HEK293 (cell line): ENCODE results near the gene SRSF1.

Source experiments
- BCL6B ChIP-seq: fragments of 450-650 bp; formaldehyde crosslinking; IDR thresholded peaks from 2 replicates; pipeline ENCODE4 v1.5.1; 2017; ENCODE audit warnings: missing biosample characterization, missing genetic modification characterization
- KLF10 ChIP-seq: fragments of 450-650 bp; IDR thresholded peaks from 2 replicates; pipeline ENCODE4 v1.5.1; 2018; ENCODE audit warnings: missing biosample characterization, mild to moderate bottlenecking, missing genetic modification characterization
- ZBTB1 ChIP-seq: fragments of 450-650 bp; formaldehyde crosslinking; IDR thresholded peaks from 2 replicates; pipeline ENCODE4 v1.5.1; 2016; ENCODE audit warnings: missing biosample characterization, missing genetic modification characterization
- ZBTB10 ChIP-seq: fragments of 450-650 bp; formaldehyde crosslinking; IDR thresholded peaks from 2 replicates; pipeline ENCODE4 v1.5.1; 2016; ENCODE audit warnings: missing biosample characterization, missing genetic modification characterization
- ZBTB44 ChIP-seq: fragments of 450-650 bp; IDR thresholded peaks from 2 replicates; pipeline ENCODE4 v1.5.1; 2018; ENCODE audit warnings: missing biosample characterization, mild to moderate bottlenecking, missing genetic modification characterization
- ZNF211 ChIP-seq: fragments of 450-650 bp; formaldehyde crosslinking; IDR thresholded peaks from 2 replicates; pipeline ENCODE4 v1.5.1; 2016; ENCODE audit warnings: low read depth, missing biosample characterization, missing genetic modification characterization
- ZNF423 ChIP-seq: fragments of 450-650 bp; formaldehyde crosslinking; IDR thresholded peaks from 2 replicates; pipeline ENCODE4 v1.5.1; 2016; ENCODE audit warnings: missing biosample characterization, missing genetic modification characterization
- ZNF433 ChIP-seq: fragments of 450-650 bp; formaldehyde crosslinking; IDR thresholded peaks from 2 replicates; pipeline ENCODE4 v1.5.1; 2016; ENCODE audit warnings: missing biosample characterization, missing genetic modification characterization, low read depth
- ZNF488 ChIP-seq: fragments of 450-650 bp; formaldehyde crosslinking; IDR thresholded peaks from 2 replicates; pipeline ENCODE4 v1.5.1; 2016; ENCODE audit warnings: missing biosample characterization, missing genetic modification characterization
- ZNF518A ChIP-seq: fragments of 450-650 bp; formaldehyde crosslinking; conservative IDR thresholded peaks from 2 replicates; pipeline ENCODE4 v1.5.1; 2016; ENCODE audit warnings: low read depth, missing biosample characterization, missing genetic modification characterization
- ZNF596 ChIP-seq: fragments of 450-650 bp; IDR thresholded peaks from 2 replicates; pipeline ENCODE4 v1.5.0; 2018; ENCODE audit warnings: missing biosample characterization, mild to moderate bottlenecking, missing genetic modification characterization, moderate library complexity
- ZNF623 ChIP-seq: fragments of 450-650 bp; formaldehyde crosslinking; IDR thresholded peaks from 2 replicates; pipeline ENCODE4 v1.5.1; 2016; ENCODE audit warnings: missing biosample characterization, missing genetic modification characterization
- ZNF626 ChIP-seq: fragments of 450-650 bp; sonication (Bioruptor Pico); formaldehyde crosslinking; IDR thresholded peaks from 2 replicates; pipeline ENCODE4 v1.5.1; 2018; ENCODE audit warnings: missing biosample characterization, missing genetic modification characterization, inconsistent platforms
- ZNF664 ChIP-seq: fragments of 450-650 bp; formaldehyde crosslinking; IDR thresholded peaks from 2 replicates; pipeline ENCODE4 v1.5.1; 2016; ENCODE audit warnings: missing biosample characterization, missing genetic modification characterization
- ZNF692 ChIP-seq: fragments of 450-650 bp; formaldehyde crosslinking; IDR thresholded peaks from 2 replicates; pipeline ENCODE4 v1.5.1; 2016; ENCODE audit warnings: missing biosample characterization, missing genetic modification characterization
- ZNF776 ChIP-seq: fragments of 450-650 bp; formaldehyde crosslinking; IDR thresholded peaks from 2 replicates; pipeline ENCODE4 v1.5.0; 2017; ENCODE audit warnings: missing biosample characterization, missing genetic modification characterization, borderline replicate concordance

The SRSF1 gene

GRCh38 chr17:58028578-58028977 lies 21.5 kb upstream of the SRSF1 start (continued):
- 0 out of 2 replicates have a peak, but pooled peaks have one; percentile 40 for TF ChIP-seq ZNF776 (tag by site-specific recombination)
- no peak for TF ChIP-seq ZNF623 (tag by site-specific recombination)
- TF ChIP-seq ZBTB44 (tag by site-specific recombination): no peak
- TF ChIP-seq ZBTB1 (tag by site-specific recombination): no peak
- no peak for TF ChIP-seq ZBTB10 (tag by site-specific recombination)
- no peak for TF ChIP-seq ZNF211
- 0 out of 2 replicates have a peak, but pooled peaks have one; percentile 30 for TF ChIP-seq ZNF596 (tag by site-specific recombination)
- no peak for TF ChIP-seq ZNF433 (tag by site-specific recombination)
- no peak for TF ChIP-seq ZNF518A (tag by site-specific recombination)
- no peak for TF ChIP-seq ZNF626 (tag by site-specific recombination)
- no peak for TF ChIP-seq ZNF488 (tag by site-specific recombination)
- TF ChIP-seq ZNF664 (tag by site-specific recombination): no peak
- no peak for TF ChIP-seq ZNF423 (tag by site-specific recombination)
- no peak for TF ChIP-seq ZNF692 (tag by site-specific recombination)
- no peak for TF ChIP-seq BCL6B (tag by site-specific recombination)
- no peak for TF ChIP-seq KLF10 (tag by site-specific recombination)
